GM19397 (cell line): Measurements from ENCODE around the gene ARHGAP9.
A peak's percentile ranks its signal among the peaks of the same experiment; 100 is the strongest.
"Not testable (repeated sequence)": the region's sequence is repeated elsewhere in the genome, so short reads cannot be mapped to it uniquely, and the experiment has no call there.

ENCODE experiments used
- ATAC-seq: cut with Tn5 transposase; IDR thresholded peaks from one replicate; pipeline ENCODE4 v1.9.1; 2021; ENCODE audit warnings: mild to moderate bottlenecking, moderate library complexity; ENCODE audit not compliant: unreplicated experiment

ARHGAP9 gene

GRCh38 chr12:57459055-57459749 lies 20.5 kb downstream of the ARHGAP9 start:
- peak; percentile 51 for ATAC-seq

DNA sequence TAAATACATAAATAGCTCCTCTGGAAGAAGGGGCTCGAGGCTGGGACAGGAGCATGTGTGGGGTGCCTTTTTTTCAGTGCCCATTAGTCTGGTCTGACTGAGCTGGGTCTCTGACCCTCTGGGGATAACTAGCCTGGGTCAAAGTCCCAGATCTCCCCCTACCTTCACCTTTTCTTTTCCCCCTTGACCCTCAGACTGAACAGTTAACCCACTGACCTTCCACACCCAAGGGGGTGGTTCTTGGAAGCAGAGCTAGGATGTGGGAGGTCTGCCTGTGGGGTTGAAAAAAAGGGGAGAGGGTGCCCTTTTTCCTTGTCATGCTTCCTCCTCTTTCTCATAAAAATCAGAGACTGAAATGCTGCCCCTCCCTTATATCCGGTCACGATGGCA lies 21.0 kb downstream of the ARHGAP9 start:
- no peak for ATAC-seq

DNA sequence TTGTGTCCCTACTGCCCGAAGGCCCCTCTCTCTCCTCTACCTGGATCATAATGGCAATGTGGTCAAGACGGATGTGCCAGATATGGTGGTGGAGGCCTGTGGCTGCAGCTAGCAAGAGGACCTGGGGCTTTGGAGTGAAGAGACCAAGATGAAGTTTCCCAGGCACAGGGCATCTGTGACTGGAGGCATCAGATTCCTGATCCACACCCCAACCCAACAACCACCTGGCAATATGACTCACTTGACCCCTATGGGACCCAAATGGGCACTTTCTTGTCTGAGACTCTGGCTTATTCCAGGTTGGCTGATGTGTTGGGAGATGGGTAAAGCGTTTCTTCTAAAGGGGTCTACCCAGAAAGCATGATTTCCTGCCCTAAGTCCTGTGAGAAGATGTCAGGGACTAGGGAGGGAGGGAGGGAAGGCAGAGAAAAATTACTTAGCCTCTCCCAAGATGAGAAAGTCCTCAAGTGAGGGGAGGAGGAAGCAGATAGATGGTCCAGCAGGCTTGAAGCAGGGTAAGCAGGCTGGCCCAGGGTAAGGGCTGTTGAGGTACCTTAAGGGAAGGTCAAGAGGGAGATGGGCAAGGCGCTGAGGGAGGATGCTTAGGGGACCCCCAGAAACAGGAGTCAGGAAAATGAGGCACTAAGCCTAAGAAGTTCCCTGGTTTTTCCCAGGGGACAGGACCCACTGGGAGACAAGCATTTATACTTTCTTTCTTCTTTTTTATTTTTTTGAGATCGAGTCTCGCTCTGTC lies 22.8 kb downstream of the ARHGAP9 start:
- ATAC-seq, result no peak

- ATAC-seq, result no peak
Measured at GRCh38 chr12:57456145-57456700, 23.4 kb downstream of the ARHGAP9 start.

- no peak for ATAC-seq
Measured at GRCh38 chr12:57455374-57456144, 24.1 kb downstream of the ARHGAP9 start.

GRCh38 chr12:57454566-57455373 lies 24.9 kb downstream of the ARHGAP9 start, which contains the start of gene INHBE:
INHBE (plus strand) TSS chr12:57455307; CDS start chr12:57455537, 230 bp downstream.
- ATAC-seq, result no peak

GRCh38 chr12:57454213-57454565 lies 25.5 kb downstream of the ARHGAP9 start:
- no peak for ATAC-seq

DNA sequence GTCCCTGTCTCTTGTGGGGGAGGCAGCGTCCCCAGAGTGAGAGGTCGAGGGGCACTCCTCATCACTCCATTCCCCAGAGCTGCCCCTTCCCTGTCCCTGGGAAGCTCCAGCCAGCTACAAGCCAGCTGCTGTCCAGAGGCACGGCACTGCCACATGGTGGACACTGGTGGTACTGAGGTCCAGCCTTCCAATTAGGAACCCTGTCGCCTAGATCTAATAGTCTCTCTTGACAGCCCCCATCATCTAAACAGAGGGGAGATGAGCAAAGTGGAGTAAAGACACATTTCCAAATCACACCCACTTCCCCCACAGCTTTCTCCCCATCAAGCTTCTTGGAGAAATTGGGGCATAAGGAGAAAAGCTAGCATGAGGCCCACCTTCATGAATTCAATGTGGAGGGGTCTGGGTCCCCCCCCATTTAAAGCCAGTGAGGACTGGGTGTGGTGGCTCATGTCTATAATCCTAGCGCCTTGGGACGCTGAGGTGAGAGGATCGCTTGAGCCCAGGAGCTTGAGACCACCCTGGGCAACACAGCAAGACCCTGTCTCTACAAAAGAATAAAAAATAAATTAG lies 26.6 kb downstream of the ARHGAP9 start:
- no peak for ATAC-seq

DNA sequence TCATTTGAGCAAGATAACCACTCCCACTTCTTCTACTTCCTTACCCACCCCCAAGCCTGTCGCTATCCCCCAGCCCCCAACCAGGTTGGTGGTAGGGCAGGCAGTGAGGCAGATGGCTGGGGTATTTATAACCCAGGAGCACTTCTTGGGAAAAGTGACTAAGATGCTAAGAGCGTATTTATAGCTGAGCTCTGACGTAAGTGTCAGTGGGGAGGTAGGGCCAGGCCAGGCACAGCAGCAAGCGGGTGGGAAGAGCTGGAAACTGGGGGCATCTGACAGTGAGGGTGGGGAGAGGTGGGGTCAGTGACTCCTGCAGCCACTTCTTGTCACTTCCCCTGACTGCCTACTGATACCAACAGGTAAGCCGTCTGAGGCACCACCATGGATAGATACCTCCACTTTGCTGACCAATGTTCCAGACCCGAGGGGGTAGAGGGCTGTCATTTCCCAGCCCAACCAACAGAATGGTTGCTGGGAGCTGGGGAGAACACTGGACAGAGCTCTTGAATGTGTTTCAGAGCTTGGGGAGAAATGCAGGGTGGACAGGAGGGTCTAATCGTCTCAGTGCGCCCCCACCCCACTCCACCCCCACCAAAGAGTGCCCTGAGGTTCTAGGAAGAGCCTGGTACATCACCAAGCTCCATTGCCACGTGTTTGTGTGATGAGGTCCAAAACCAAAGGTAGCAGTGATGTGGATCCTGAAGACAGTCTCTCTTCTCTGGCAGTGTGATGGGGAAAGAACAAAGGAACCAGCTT lies 27.3 kb downstream of the ARHGAP9 start:
- ATAC-seq, result no peak

DNA sequence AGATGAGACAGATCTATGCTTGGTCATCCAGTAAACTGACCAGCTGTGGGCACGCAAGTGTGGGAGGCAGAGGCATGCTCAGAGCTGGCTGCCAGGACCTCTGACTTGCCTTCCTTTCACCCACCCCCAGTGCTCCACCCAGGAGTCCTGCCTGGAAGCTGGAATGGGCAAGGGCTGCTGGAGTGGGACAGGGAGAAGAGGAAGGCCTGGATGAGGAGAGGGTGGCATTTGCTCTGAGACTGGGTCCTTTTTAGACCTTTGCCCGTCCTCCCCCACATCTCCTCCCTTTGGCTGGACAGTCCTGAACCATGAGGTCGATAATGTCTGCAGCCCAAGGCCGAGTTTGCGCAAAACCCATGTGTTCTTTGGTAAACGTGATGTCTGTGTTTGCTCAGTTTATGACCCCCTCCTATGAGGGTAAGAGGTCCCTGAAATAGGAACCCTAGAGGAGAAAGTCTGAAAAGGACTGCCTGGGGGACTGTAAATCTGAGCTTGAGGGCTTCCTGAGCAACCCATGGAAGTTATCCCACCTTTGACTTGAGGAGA lies 28.4 kb downstream of the ARHGAP9 start:
- ATAC-seq, result no peak

- no peak for ATAC-seq
Measured at GRCh38 chr12:57450057-57450456, 29.6 kb downstream of the ARHGAP9 start.

DNA sequence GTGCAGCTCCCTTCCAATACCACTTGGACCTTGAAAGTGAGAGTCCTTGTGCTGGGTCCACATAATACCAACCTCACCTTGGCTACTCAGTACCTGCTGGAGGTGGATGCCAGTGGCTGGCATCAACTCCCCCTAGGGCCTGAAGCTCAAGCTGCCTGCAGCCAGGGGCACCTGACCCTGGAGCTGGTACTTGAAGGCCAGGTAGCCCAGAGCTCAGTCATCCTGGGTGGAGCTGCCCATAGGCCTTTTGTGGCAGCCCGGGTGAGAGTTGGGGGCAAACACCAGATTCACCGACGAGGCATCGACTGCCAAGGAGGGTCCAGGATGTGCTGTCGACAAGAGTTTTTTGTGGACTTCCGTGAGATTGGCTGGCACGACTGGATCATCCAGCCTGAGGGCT lies 30.3 kb downstream of the ARHGAP9 start:
- ATAC-seq, result no peak

DNA sequence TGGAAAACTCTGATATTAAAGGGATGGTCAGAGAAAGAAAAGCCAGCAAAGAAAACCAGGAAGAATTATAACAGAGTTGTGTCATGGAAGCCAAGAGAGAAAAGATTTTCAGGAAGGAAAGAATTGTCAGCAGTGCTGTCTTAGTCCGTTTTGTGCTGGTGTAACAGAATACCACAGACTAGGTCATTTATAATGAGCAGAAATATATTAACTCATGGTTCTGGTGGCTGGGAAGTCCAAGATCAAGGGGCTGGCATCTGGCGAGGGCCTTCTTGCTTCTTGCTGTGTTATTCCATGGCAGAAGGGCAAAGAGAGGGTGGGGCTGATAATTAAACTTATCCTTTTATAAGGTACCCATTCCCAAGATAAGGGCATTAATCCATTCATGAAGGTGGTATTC lies 31.0 kb downstream of the ARHGAP9 start:
- ATAC-seq, result no peak

DNA sequence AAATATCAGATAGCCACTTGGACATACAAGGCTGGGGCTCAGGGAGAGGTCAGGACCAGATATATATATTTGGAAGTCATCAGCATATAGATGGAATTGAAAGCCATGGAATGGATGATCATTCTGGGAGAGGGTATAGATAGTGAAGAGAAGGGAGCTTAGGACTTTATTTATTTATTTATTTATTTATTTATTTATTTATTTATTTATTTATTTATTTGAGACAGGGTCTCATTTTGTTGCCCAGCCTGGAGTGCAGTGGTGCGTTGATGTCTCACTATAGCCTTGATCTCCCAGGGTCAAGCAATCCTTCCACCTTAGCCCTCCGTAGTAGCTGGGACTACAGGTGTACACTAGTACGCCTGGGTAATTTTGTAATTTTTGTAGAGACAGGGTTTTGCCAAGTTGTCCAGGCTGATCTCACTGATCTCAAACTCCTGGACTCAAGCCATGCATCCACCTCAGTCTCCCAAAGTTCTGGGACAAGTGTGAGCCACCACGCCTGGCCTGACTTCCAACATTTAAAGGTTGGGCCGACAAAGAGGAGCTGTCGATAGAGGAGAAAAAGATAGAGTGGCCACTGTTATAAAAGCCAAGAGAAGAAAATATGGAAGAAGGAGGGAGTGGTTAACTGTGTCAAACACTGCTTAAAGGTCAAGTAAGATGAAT lies 33.2 kb downstream of the ARHGAP9 start:
- ATAC-seq, result no peak

DNA sequence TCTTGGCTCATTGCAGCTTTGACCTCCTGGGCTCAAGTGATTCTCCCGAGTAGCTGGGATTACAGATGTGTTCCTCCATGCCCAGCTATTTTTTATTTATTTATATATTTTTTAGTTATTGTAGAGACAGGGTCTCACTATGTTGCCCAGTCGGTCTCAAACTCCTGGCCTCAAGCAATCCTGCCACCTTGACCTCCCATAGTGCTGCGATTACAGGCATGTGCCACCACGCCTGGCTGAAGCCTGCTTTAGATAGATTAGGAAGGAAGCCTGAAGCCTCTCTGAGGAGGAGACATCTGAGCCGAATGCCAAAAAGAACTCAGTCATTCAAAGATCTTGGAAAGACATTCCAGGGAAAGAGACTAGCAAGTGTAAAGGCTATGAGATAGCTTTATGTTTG lies 34.9 kb downstream of the ARHGAP9 start:
- ATAC-seq, result no peak

- ATAC-seq, result not testable (repeated sequence)
Measured at GRCh38 chr12:57444337-57444736, 35.3 kb downstream of the ARHGAP9 start.

GRCh38 chr12:57441846-57442427 lies 37.7 kb downstream of the ARHGAP9 start:
- ATAC-seq, result no peak

DNA sequence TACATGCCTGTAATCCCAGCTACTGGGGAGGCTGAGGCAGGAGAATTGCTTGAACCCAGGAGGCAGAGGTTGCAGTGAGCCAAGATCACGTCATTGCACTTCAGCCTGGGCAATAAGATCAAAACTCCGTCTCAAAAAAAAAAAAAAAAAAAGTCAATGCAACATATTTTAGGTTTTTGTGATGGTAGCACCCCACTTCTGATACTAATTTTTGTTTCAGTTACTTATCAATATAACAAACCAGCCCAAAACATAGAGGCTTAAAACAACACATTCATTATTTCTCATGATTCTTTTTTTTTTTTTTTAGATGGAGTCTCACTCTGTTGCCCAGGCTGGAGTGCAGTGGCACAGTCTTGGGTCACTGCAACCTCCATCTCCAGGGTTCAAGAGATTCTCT lies 38.3 kb downstream of the ARHGAP9 start:
- not testable (repeated sequence) for ATAC-seq
